ENCODE measurements around the gene TEX19. TPM values are rescaled to one million over a fixed set of nuclear protein-coding genes. Genes with fewer than 3 reads are reported as not detected.

Gene TEX19
- total and polyA plus RNA-seq, 2 experiments from 2014 or later, result 0.10 to 0.66 TPM

DNA sequence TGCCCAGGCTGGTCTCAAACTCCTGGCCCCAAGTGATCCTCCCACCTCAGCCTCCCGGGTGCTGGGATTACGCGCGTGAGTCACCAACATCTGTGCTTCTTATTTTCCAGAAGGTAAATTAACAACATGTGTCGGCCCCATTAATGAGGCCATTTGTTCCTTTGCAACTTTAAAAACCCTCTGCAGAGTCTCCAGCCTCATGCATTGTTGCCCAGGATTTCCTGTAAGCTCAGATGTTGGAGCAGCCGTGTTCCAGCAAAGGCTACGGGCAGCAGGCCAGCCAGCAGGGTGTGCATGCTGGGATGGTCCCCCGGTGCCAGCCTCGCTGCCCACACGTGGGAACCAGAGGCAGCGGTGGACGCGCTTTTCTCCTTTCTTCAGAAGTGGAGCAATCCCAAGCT, 40.0 kb downstream of the TEX19 start:
- Histone ChIP-seq H3K4me1 (ENCODE audit: insufficient read depth) (no peaks in the 10 kb centered on the region), H3K79me2 (replicated peaks; ENCODE audit: insufficient read depth) (no peaks in the 10 kb centered on the region), H3F3A (replicated peaks; ENCODE audit: low read depth) (0 out of 2 replicates have a peak, but pooled peaks cover 2% of the 10 kb centered on the region), H2AFZ (no peak overlapping the region), H4K20me1 (replicated peaks; ENCODE audit: insufficient read depth) (no peaks in the 10 kb centered on the region), H3K36me3 (ENCODE audit: insufficient read depth) (no peaks in the 10 kb centered on the region), H3K27me3 (ENCODE audit: insufficient read depth) (no peaks in the 10 kb centered on the region), H3K4me2 (no peak overlapping the region), H3K9me2 (ENCODE audit: insufficient read depth) (no peaks in the 10 kb centered on the region), H3K27ac (ENCODE audit: low read depth) (no peak overlapping the region), H3K4me3 (no peak overlapping the region)
- Mint-ChIP-seq H3K4me1 (no peaks in the 10 kb centered on the region), H3K4me3 (no peak overlapping the region), H3K27me3 (ENCODE audit: insufficient read depth, low read depth, poor library complexity) (peaks cover 7% of the 10 kb centered on the region), H3K9me3 (no peaks in the 10 kb centered on the region), H3K36me3 (ENCODE audit: low read depth) (peaks cover 7% of the 10 kb centered on the region), H3K27ac (no peak overlapping the region)
- ATAC-seq (no peak), DNase-seq (ENCODE audit: low spot score) (no peak)
- TF ChIP-seq ZNF114 (CRISPR knock-in tag; IDR thresholded peaks at IDR 0.05), result no peak
- TF ChIP-seq, protein P1, sequence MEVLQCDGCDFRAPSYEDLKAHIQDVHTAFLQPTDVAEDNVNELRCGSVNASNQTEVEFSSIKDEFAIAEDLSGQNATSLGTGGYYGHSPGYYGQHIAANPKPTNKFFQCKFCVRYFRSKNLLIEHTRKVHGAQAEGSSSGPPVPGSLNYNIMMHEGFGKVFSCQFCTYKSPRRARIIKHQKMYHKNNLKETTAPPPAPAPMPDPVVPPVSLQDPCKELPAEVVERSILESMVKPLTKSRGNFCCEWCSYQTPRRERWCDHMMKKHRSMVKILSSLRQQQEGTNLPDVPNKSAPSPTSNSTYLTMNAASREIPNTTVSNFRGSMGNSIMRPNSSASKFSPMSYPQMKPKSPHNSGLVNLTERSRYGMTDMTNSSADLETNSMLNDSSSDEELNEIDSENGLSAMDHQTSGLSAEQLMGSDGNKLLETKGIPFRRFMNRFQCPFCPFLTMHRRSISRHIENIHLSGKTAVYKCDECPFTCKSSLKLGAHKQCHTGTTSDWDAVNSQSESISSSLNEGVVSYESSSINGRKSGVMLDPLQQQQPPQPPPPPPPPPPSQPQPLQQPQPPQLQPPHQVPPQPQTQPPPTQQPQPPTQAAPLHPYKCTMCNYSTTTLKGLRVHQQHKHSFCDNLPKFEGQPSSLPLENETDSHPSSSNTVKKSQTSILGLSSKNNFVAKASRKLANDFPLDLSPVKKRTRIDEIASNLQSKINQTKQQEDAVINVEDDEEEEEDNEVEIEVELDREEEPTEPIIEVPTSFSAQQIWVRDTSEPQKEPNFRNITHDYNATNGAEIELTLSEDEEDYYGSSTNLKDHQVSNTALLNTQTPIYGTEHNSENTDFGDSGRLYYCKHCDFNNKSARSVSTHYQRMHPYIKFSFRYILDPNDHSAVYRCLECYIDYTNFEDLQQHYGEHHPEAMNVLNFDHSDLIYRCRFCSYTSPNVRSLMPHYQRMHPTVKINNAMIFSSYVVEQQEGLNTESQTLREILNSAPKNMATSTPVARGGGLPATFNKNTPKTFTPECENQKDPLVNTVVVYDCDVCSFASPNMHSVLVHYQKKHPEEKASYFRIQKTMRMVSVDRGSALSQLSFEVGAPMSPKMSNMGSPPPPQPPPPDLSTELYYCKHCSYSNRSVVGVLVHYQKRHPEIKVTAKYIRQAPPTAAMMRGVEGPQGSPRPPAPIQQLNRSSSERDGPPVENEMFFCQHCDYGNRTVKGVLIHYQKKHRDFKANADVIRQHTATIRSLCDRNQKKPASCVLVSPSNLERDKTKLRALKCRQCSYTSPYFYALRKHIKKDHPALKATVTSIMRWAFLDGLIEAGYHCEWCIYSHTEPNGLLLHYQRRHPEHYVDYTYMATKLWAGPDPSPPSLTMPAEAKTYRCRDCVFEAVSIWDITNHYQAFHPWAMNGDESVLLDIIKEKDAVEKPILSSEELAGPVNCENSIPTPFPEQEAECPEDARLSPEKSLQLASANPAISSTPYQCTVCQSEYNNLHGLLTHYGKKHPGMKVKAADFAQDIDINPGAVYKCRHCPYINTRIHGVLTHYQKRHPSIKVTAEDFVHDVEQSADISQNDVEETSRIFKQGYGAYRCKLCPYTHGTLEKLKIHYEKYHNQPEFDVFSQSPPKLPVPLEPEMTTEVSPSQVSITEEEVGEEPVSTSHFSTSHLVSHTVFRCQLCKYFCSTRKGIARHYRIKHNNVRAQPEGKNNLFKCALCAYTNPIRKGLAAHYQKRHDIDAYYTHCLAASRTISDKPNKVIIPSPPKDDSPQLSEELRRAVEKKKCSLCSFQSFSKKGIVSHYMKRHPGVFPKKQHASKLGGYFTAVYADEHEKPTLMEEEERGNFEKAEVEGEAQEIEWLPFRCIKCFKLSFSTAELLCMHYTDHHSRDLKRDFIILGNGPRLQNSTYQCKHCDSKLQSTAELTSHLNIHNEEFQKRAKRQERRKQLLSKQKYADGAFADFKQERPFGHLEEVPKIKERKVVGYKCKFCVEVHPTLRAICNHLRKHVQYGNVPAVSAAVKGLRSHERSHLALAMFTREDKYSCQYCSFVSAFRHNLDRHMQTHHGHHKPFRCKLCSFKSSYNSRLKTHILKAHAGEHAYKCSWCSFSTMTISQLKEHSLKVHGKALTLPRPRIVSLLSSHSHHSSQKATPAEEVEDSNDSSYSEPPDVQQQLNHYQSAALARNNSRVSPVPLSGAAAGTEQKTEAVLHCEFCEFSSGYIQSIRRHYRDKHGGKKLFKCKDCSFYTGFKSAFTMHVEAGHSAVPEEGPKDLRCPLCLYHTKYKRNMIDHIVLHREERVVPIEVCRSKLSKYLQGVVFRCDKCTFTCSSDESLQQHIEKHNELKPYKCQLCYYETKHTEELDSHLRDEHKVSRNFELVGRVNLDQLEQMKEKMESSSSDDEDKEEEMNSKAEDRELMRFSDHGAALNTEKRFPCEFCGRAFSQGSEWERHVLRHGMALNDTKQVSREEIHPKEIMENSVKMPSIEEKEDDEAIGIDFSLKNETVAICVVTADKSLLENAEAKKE (CRISPR knock-in tag; IDR thresholded peaks at IDR 0.05), result no peak
- no peak for TF ChIP-seq EZH2phosphoT487 (IDR thresholded peaks at IDR 0.05; ENCODE audit: unreplicated experiment)
- TF ChIP-seq, protein P2, sequence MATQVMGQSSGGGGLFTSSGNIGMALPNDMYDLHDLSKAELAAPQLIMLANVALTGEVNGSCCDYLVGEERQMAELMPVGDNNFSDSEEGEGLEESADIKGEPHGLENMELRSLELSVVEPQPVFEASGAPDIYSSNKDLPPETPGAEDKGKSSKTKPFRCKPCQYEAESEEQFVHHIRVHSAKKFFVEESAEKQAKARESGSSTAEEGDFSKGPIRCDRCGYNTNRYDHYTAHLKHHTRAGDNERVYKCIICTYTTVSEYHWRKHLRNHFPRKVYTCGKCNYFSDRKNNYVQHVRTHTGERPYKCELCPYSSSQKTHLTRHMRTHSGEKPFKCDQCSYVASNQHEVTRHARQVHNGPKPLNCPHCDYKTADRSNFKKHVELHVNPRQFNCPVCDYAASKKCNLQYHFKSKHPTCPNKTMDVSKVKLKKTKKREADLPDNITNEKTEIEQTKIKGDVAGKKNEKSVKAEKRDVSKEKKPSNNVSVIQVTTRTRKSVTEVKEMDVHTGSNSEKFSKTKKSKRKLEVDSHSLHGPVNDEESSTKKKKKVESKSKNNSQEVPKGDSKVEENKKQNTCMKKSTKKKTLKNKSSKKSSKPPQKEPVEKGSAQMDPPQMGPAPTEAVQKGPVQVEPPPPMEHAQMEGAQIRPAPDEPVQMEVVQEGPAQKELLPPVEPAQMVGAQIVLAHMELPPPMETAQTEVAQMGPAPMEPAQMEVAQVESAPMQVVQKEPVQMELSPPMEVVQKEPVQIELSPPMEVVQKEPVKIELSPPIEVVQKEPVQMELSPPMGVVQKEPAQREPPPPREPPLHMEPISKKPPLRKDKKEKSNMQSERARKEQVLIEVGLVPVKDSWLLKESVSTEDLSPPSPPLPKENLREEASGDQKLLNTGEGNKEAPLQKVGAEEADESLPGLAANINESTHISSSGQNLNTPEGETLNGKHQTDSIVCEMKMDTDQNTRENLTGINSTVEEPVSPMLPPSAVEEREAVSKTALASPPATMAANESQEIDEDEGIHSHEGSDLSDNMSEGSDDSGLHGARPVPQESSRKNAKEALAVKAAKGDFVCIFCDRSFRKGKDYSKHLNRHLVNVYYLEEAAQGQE (IDR thresholded peaks at IDR 0.05; ENCODE audit: unreplicated experiment), result no peak
- TF ChIP-seq NANOG (IDR thresholded peaks at IDR 0.05; ENCODE audit: borderline replicate concordance), result no peak
- TF ChIP-seq, protein P3, sequence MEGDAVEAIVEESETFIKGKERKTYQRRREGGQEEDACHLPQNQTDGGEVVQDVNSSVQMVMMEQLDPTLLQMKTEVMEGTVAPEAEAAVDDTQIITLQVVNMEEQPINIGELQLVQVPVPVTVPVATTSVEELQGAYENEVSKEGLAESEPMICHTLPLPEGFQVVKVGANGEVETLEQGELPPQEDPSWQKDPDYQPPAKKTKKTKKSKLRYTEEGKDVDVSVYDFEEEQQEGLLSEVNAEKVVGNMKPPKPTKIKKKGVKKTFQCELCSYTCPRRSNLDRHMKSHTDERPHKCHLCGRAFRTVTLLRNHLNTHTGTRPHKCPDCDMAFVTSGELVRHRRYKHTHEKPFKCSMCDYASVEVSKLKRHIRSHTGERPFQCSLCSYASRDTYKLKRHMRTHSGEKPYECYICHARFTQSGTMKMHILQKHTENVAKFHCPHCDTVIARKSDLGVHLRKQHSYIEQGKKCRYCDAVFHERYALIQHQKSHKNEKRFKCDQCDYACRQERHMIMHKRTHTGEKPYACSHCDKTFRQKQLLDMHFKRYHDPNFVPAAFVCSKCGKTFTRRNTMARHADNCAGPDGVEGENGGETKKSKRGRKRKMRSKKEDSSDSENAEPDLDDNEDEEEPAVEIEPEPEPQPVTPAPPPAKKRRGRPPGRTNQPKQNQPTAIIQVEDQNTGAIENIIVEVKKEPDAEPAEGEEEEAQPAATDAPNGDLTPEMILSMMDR (conservative IDR thresholded peaks at IDR 0.05; ENCODE audit: low read depth in 2 of 2), result no peak
- no peak for TF ChIP-seq POLR2AphosphoS5 (IDR thresholded peaks at IDR 0.05; ENCODE audit: low read depth)

All from GM23338 (cell line).